LoVo (cell line): ENCODE data around the gene CSNK1D.

ENCODE experiments used
- DNase-seq: peaks from one replicate; pipeline ENCODE4 v3.0.0-alpha.2; 2016; ENCODE audit warnings: low spot score

CSNK1D gene

DNA sequence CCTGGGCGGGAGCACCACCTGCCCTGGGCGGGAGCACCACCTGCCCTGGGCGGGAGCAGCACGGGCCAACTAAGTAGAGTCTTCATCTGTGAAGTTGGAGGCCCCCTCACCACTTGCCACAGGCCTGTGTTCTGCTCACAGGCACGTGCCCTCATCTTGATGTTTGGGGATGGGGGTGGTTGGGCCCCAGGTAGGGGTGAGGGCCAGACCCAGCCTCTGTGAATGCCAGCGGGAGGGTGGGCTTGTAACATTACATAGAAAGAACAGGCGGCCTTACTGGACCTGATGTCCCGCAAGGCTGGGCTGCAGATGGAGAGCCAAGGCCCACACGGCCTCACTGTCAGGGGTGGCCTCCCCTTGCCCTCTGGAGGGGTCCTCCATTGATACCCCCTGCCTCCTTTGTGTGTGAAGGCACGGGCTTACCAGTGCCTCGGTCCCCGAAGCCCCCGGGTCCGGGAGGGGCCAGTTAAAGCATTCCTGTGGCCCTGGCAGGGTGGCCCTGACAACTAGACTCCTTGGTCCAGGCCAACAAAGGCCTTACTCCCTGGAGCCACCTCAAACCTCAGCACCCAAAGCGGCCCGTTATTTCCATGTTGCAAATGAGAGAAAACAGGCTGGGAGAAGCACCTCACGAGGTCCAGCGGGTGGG, 45.7 kb downstream of the CSNK1D start:
- DNase-seq: no peak

- no peak for DNase-seq
Measured at GRCh38 chr17:82226809-82227628, 46.5 kb downstream of the CSNK1D start.

DNA sequence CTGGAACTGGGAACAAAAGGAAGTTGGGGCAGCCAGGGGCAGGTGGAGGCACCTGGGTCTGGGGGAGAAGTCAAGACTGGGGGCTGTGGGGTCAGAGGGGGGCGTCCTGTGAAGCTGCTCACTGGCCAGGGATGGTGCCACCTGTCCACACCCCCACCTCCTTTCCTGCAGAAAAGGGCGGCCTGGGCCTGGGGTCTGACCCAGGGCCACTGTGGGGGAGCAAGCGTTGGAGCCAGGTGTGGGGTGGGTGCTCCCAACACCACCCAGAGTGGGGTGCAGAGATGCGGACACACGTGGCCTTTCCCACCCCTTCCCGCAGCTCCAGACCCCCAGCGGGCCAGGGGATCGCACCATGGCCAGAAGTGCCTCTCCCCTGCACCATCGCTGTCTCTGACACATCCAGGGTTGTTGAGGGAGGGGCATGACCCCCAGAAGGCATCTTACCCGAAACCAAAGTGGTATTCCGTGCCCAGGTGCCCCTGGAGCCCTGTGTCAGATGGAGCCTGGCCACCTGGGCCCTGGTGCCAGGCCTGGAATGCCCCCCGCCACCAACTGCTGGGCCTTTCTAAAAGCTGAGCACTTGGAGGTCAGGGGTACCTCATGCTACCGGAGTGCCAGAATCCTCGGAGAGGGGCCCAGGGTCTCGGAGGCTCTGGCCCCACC, 47.2 kb downstream of the CSNK1D start:
- no peak for DNase-seq

DNA sequence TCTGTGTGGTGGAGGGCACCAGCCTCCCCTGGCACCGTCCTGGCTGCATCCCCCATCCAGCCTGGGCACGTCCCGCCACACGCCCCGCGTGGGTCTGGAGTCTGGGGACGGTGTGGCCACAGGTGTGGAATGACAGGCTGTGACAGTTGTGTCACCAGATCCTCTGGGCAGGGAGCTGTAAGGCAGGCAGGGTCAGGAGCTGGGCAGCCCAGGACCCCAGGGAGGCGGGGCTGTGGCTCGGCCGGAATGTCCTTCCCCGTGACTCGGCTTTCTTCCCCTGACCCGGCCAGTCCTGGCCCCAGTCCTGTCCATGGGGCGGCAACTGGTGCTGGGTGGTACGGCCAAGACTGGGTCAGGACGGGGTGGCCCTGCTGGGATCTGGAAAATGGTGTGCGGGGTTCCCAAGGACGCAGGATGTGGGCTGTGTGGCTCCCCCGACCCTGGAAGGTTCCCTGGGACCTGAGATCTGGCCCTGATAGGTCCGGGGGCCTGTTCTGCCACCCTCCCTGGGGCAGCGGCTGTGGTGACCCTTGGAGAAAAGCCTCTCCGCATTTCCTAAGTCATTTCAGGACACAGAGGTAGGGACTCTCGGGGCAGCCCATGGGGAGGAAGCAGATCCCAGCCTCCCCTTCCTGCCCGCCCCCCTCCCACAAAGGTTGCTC, 48.0 kb downstream of the CSNK1D start:
- DNase-seq: no peak

GRCh38 chr17:82224666-82225065, 48.8 kb downstream of the CSNK1D start:
- no peak for DNase-seq

- no peak for DNase-seq
Measured at GRCh38 chr17:82223517-82223916, 50.0 kb downstream of the CSNK1D start.

DNA sequence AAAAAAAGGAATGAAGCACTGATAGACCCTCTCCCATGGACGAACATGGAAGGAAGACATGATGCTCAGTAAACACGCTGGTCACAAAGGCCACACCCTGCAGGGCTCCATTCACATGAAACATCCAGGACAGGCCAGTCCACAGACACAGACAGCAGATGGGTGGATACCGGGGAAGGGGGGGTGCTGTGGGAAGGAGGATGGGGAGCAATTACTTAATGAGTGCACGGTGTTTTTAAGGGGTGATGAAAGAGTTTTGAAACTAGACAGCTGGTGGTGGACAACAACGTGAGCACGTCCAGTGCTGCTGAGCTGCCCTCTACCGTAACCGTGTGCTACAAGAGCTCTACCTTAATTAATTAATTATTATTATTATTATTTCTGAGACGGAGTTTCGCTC, 50.7 kb downstream of the CSNK1D start:
- DNase-seq: no peak

DNA sequence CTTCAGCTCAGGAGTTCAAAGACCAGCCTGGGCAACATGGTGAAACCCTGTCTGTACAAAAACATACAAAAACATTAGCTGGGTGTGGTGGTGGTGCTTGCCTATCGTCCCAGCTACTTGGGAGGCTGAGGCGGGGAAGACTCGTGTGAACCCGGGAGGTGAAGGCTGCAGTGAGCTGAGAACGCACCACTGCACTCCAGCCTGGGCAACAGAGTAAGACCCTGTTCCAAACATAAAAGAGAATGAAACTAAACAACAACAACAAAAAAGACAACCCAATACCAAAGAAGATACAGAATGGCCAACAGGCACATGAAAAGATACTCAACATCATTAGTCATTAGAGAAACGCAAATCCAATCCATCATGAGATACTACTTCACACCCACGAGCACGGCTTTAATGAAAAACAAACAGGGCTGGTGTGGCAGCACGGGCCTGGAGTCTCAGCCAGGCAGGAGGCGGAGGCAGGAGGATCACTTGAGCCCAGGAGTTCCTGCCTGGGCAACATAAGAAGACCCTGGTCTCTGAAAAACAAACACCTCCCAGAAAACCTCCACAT, 52.1 kb downstream of the CSNK1D start:
- DNase-seq: no peak

DNA sequence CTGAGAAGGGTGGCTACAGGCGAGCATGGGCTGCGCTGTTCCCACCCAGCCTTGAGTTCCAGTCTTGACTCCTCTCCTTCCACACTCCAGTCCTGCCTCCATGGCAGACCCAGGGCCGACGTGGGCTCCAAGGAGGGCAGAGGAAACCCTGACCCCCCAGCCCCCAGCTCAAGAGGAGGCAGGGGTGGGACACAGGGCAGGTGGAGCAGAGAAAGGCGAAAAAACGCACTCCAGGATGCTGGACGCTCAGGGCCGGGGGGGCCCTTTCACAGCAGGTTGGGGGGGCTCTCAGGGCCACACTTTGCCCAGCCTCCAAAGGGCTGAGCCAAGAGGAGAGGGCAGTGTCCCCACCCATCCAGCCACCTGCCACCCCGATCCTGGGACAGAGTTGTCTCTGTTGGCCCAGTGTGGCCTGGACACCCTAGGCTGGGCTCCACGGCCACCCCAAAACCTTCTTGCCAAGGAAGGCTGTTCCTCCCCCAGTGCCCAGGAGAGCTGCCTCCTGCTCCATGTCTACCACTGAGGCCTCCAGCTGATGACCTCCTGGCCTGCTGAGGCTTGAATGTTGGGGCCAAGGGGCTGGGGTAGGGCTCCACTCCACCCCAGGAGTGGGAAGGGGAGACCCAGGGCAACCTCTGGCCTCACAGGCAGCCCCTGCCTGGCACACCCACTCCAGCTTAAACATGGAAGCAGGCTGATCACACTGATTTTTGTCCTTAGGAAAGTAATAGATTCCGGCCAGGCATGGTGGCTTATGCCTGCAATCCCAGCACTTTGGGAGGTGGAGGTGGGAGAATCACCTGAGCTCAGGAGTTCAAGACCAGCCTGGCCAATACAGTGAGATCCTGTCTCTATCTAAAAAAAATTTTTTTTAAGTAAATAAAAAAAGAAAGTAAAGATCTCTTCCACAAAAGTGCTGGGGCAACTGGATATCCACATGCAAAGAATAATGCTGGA, 53.5 kb downstream of the CSNK1D start:
- DNase-seq: no peak

GRCh38 chr17:82219083-82219482, 54.4 kb downstream of the CSNK1D start:
- no peak for DNase-seq

DNA sequence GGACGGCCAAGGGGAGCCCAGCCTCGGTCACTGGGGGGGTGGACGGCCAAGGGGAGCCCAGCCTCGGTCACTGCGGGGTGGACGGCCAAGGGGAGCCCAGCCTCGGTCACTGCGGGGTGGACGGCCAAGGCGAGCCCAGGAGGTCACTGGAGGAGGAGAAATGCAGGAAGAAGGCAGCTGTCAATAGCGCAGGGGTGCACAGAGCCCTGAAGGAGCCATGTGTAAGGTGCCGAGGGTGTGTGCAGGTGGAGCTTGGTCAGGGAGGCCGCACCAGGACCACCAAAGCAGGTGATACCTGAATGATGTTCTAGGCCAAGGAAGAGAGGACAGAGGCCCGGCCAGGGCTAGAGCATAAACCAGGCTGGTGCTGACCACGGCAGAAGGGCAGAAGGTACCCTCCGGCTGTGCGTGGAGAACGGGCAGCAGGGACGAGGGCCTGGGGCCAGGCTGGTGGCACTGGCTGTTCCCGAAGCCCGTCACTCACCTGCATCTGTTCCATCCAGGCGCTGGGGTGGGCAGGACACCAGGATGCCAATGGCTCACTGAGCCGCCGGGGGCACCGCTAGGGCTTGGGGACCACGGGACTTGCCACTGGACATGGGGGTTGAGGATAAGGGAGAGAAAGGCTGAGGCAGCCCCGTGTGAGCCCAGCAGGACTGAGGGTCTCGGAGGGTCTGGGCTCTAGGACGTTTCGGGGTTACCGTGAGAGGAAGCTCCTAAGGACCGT, 55.0 kb downstream of the CSNK1D start:
- no peak for DNase-seq

- no peak for DNase-seq
Measured at GRCh38 chr17:82217530-82218204, 55.8 kb downstream of the CSNK1D start.

DNA sequence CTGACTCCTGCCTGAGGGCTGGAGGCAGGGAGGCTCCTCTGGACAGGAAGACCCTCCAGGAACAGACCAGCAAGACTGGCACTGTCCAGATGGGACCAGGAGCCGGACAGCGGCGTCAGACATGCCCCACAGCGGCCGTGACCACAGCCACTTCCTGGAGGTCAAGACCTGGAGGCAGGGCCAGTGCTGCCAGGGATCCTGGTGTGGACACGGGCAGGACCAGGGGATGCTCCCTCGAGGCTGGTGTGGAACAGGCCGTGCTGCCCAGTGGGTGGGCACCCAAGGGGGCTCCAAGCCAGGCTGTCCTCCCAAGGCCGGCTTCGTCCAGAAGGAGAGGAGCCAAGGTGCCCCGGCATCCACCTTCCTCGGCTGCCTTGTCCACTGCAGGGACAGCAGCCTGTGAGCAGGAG, 56.4 kb downstream of the CSNK1D start:
- DNase-seq: no peak

DNA sequence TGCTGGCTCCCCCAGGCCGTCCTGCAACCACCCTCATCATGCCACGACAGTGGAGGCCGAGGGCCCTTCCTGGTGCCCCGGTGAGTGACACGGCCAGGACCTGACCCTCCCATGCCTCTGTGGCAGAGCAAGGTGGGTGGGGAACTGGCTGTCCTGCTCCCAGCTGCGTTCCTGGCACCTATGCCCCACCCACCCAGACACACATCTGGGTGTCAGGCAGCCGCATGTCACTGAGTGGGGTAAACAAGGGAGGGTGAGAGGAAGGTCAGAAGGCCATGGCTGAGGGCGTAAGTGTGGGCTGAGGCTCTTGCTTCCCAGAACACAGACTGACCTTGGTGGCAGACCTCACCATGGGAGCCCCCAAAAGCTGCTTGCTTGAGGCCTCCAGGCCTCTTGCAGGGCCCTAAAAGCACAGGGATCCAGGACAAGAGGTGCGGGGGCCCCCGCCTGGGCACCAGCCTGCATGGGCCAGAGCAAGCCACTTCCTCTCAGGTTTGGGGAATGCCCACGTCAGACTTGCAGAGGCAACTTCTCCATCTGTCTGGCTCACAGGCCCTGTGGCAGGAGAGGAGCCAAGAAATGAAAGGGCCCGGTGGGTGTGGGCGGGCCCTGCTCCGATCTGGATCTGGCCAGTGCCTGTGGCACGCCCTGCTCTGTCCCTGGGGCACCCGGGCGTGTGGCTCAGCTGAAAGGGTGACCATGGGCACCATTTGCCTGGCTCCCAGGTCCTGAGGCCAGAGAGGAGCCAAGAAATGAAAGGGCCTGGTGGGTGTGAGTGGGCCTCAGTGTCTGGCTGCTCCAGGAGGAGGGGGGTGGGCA, 57.0 kb downstream of the CSNK1D start:
- peak; percentile 37 for DNase-seq

- DNase-seq: no peak
Measured at GRCh38 chr17:82215972-82216300, 57.6 kb downstream of the CSNK1D start.

GRCh38 chr17:82215095-82215971, 58.2 kb downstream of the CSNK1D start:
- no peak for DNase-seq

GRCh38 chr17:82214012-82214628, 59.4 kb downstream of the CSNK1D start:
- DNase-seq: no peak
